Testis (tissue), 2 donors: ENCODE results near the gene HBD.

Experiments used
- CTCF ChIP-seq, 3 experiments: fragments of 450-650 bp in 2 of 3; fragments of 200-600 bp in 1 of 3; sonication (generic) in 1 of 3; IDR thresholded peaks; one replicate each; pipeline ENCODE4 v1.5.1; 2016 to 2019; ENCODE audit warnings: antibody characterized with exemption in 3 of 3, mild to moderate bottlenecking in 2 of 3, moderate library complexity in 1 of 3
- POLR2A ChIP-seq: fragments of 450-650 bp; IDR thresholded peaks from one replicate; pipeline ENCODE4 v1.6.1; 2017; ENCODE audit warnings: antibody characterized with exemption, mild to moderate bottlenecking, moderate library complexity

GRCh38 chr11:5232821-5233220 is 1.5 kb downstream of the HBD start:
- TF ChIP-seq CTCF (IDR thresholded peaks at IDR 0.05) (no peak), POLR2A (no peak)
